Epidermal melanocyte (primary cell): ENCODE data around the gene FAM83G.
"Not testable (repeated sequence)": the region's sequence is repeated elsewhere in the genome, so short reads cannot be mapped to it uniquely, and the experiment has no call there.

Source experiments
- DNase-seq: peaks from one replicate; pipeline ENCODE4 v3.0.0; 2011; ENCODE audit warnings: low spot score; ENCODE audit not compliant: insufficient read length

FAM83G gene

DNA sequence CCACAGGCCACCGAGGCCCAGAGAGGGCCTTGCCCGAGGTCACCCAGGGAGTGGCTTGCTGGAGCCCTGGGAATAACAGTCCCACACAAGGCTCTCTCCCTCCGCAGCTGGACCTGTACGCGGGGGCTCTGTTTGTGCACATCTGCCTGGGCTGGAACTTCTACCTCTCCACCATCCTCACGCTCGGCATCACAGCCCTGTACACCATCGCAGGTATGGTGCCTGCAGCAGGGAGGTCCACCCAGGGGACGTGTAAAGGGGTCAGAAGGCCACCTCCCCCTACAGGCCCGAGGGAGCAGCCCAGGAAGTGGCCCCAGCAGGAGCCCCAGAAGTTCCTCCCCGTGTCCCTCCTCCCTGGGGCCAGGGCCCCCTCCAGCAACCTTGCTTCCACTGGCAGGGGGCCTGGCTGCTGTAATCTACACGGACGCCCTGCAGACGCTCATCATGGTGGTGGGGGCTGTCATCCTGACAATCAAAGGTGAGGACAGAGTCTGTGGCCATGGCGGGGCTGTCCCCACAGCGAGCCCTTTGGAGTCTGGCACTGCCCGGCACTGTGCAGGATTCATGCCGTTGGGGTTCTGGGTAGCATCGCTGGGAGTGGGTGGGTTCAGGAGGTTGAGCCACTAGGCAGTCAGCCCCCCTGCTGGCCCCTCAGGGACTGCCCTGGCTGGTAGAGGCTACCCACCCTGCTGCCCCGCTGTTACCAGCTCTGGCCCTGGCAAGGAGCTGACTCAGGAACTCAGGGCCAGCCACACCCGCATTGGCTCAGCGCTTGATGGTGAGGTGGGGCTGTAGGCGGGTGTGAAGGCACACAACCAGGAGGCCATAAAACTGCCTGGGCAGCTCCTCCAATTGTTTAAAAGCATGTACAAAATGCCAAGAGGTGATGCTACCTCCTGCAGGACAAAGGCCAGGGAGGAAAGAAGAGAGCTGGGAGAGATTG, 35.3 kb downstream of the FAM83G start:
- DNase-seq = no peak

DNA sequence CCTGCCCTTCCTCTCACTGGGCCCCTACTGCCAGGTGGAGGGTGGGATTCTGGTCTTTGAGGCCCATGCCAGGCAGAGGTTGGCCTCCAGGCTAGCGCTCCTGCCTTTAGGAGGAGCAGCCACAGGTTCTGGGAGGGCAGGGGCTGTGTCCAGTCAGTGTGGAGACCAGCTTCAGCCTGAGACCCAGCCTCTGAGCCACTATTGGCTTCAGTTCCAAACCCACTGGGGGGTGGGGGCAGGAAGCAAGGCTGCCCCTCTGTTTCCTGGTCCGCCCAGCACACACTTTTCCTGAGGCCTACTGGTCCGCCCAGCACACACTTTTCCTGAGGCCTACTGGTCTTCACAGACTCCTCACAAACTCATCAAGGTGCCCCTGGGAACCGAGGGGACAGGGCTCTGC, 36.2 kb downstream of the FAM83G start:
- DNase-seq = no peak

DNA sequence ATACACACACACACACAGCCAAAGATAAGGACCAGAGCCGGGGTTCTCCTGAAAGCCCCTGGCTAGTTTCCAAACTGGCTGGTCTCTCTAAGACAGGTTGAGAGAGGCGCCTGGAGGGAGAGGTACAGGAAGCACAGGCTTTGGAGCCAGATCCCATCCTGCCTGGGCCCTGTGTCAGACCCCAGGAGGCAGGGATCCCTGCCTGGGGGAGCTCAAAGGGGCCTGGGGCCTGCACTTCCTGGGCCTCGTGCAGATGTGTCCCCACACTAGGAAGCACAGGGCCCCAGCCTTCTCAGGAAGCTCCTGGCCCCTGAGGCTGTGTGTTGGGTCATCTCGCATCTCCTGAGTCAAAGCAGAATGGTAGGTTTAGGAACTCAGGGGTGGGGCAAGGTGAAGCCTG, 36.6 kb downstream of the FAM83G start:
- DNase-seq = no peak

DNA sequence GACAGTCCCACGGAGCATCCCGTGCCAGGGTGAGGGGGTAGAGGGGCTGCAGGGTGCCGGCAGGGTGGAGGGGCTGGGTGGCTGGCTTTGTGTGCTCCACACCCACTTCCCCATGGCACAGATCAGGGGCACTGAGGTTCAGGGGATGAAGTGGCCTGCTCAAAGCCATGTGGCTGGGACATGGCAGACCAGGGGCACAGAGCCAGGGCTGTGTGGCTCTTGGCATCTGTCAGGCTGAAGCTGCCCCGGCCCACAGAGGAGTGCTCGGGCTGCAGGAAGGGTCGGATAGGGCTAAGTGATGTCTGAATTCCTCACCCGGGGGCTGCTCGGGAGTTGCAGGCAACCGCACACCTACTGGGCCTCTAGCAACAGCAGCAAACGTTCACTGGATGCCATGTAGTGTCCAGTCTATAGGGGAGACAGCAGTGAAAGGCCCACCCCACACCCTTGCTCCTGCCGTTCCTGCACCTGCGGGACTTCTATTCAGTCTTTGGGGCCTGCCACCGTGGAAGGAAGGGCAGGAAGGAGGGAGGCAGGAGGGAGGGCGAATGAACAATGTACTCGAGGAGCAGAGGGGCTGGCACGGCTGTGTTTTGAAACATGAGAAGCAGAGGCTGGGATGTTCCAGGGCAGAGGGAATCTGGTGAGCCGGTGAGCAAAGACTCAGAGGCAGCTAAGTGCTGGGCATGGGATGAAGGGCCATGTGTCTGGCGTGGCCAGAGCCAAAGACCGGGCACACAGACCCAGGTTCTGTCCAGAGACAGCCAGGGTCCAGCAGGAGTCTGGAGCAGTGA, 37.5 kb downstream of the FAM83G start:
- no peak for DNase-seq

DNA sequence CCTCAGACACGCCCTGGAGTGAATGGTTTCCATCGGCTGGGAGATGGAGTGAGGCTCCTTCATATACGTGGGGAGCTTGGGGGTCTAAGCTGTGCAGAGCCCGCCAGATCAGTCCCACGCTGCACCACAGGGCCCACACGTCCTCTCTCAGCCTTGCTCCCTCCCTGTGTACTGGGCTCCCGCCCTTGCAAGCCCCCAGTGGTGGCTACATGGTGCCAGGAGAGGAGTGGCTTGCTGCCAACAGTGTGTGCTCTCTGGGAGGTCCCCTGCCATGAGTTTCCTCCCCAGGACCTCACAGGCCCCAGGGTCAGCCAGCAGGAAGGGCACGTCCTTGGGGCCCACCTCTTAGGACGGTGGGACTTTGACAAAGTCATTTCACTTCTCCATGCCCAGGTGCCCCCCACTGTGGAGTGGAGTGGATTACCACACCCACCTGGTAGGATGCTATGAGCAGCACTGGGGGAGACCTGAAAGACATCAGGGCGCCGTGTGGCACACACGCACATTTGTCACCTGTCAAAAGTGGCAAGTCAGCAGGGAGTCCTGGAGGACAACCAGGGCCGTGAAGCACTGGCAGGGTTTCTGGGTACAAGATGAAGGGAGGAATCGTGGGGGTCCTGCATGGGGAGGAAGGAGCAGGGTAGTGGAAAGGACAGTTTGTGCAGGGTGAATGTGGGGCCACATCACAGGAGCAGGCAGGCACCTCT, 38.9 kb downstream of the FAM83G start:
- DNase-seq = no peak

DNA sequence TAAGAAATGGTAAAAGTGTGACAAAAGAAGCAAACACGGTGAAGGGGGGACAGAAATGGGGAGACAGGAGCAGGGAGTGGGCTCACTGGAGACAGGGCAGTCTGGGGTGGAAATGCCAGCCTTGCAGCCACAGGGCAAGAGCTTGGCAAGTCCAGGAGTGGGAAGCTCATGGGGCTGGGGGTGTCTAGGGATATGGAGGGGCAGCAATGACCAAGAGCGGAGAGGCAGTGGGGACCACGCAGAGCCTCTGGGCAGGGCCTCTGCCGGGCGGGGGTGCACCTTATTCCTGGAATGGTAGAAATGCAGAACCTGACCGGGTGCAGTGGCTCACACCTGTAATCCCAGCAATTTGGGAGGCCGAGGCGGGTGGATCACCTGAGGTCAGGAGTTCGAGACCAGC, 40.0 kb downstream of the FAM83G start:
- DNase-seq = no peak

DNA sequence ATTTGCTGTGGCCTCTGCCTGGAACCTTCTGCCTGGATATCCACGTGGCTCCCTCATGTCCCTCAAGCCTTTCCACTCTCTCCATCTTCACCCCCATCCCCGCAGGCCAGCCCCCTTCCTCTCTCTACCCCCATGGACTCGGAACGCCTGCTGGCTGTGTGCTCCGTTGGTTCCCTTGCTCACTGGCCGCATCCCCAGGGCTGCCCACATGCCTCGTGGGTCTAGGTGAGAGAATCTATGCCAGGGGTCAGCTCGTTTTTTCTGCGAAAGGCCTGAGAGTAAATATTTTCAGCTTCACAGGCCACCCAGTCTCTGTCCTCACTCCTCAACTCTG, 40.6 kb downstream of the FAM83G start:
- DNase-seq = no peak

DNA sequence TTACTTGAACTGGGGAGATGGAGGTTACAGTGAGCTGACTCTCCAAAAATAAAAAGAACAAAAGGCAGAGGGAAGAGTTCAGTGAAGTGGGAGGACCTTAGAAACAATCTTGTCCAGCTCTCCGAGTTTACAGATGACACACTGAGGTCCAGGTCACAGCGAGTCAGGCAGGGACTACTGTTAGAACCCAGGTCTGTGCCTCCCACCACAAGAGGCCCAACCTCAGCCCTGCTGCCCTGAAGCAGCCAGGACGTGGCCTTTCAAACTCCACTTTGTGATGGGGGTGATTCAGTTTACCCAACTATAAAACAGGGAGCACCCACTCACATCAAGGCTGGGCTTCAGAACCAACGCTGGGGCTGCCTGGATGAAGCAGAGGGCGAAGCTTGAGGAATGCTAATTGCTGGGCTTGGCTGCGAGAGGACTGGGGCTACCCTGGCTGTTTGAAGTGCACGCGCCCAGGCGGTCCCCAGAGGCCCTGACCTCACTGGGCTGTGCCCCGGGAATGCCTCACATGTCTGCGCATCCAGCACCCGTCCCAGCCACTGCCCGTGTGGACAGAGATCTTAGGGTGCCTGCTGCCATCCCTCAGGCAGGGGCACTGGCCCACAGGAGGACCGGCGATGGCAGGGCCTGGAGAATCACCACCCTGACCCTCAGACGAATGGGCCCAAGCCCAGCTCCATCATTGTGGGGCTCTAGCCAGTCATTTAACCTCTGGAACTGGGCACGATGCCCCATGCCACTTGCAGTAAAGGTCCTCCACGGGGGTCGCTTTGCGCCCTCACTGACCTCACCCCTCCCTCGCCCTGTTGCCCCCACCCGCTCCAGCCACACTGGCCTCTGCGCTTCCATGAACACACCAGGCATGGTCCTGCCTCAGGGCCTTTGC, 41.2 kb downstream of the FAM83G start:
- DNase-seq = no peak

DNA sequence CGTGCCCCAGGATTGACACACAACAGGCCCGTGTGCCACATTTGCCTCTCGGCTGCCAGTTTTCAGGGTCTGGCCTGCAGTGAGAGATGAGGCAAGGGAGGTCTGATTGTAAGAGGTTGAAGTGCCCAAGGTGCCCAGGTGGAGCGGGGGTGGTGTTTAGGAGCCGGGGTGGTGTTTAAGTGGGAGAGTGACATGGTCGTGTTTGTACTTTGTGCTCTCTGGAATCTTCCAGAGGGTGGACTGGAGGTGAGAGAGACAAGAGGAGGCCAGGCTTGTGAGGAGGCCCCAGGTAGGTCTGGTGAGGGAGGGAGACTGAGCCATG, 42.1 kb downstream of the FAM83G start:
- DNase-seq = no peak

DNA sequence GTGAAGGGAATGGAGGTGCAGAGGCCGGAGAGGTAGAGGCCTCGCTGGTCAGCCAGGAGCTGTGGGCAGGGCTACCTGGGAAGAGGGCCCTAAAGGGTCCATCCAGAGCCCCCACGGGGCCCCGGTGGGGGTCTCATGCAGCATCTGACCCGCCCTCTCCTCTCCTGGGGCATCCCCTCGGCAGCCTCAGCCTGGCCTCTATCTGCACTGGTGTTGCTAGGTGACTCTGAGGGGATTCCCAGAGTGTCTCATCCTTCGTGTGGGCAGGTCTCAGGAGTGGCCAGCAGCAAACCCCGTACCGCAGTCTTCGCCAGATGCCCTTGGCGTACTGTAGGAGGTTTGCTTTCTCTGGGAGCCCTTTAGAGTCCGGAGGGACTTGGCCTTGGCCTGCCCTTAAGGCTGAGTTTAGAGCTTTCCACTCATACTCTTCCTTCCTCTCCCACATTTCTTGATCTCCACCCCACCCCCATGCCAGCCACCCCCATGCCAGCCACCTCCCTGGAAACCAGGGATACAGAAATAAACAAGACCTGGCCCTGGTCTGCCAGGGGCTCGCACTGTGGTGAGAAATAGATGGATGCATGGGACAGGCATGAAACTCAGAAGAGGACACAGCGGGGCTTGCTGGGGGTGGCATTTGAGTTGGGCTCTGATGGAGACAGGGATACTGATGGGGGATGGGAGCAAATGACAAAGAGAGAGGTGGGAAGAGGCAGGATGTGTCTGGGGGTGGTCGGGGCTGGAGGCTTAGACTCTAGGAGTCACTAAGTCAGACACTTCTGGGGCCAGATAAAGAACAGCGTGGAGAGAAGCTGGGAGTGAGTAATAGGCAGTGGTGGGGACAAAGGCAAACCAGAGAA, 42.7 kb downstream of the FAM83G start:
- DNase-seq = no peak

DNA sequence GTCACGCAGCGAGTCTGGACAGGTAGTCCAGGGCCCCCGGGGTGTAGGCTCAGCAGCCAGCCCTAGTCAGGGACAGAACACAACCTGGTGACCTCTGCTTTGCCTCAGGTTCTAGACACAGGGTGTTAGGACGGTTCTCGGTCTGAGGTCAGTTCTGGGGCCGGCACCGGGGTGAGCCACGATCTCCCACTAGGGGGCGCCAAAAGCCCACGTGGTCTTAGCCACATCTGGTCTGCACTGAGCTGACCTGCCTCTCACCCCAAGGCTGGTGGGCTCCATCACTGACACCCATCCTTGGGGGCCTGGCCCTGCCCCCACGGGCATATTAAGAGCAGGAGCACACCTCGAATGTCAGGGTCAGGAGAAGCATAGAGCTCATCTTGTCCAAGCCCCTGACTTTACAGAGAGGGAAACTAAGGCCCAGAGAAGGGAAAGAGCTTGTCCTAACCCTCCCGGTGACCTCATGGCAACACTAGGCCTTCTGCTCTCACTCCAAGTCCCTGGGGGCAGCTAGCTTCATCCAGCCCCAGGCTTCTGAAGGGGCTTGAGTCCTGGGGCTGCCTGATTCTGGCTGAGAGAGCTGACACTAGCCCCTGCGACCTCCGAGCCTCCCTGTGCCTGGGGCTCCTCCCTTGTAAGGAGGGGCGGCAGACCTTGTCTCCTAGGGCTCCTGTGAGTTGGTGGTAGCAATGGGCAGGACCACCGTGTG, 43.6 kb downstream of the FAM83G start:
- DNase-seq = peak; percentile 64

DNA sequence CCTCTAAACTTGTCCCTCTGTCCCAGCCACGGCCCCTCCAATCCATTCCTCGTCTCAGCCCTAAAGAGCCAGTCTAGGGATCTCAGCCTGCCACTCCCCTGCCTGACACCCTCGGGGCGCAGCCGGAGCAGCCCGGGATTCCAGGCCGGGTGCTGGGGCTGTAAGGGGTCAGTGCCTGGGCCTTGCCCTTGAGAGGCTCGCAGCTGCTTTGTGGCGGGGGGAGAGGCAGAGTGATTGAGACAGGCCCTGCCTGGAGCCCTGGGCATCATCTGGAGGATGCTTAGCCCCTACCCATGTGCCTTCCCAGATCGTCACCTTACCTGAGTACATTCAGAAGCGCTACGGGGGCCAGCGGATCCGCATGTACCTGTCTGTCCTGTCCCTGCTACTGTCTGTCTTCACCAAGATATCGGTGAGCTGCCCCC, 44.3 kb downstream of the FAM83G start:
- DNase-seq = no peak

DNA sequence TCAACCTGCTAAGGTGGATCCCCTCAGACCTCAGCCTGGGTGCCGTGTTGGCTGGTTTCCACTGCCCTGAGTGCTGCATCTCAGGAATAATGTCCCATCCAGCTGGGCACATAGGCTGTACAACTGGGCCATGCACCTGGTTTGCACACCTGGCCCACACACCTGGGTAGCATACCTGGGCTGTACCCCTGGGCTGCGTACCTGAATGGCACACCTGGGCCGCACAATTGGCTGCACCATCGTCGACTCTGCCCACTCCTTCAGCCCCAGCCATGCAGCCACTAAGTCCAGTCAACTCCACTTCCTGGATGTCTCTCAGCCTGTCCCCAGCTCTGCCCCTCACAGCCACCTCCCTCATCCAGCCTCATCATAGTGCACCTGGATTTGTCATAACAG, 44.7 kb downstream of the FAM83G start:
- DNase-seq = no peak

DNA sequence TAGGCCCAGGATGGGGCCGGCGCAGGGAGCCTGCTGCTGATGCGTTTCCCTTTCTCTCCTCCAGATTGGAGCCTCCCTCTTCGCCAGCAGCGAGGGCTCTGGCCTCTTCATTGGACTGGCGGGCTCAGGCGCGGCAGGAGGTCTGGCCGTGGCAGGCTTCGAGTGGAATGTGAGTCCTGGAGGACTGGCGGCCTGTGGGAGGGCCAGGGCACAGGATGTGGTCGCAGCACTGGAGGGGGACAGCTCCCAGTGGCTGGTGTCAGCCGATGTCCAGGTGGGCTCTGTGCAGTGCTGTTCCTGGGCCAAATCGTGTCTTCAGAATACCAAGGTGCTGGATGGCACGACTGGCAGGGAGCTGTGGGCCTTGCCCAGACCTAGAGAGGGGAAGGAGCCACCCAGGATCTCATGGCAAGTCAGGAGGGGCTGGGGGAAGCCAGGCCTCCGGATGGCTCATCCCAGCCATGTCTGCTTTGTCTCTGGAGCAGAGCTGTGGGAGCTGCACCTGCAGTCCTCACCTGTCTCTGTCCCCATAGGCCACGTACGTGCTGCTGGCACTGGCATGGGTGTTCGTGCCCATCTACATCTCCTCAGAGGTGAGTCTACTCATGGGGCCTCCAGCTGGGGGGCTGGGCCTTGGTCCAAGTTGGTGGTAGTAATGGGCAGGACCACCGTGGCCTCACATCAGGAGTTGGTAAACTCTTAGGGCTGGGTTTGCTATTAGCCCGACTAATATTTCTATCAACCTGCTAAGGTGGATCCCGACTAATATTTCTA, 45.3 kb downstream of the FAM83G start:
- no peak for DNase-seq

DNA sequence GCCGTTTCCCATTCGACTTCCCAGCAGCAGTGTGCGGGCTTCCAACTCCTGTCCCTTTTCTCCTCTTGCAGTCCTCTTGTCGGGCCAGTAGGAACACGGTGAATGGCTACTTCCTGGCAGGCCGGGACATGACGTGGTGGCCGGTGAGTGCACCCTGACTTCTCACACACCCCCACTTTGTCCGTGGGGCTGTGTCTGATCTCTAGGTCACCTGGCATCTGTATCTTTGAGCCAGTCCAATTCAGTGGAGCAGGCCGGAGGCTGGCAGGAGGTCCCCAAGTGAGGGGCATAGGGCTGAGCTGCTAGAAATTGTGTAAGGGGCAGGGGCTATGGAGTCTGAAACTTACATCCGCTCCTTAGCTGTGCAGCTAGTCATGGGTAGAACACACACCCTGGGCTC, 46.0 kb downstream of the FAM83G start:
- no peak for DNase-seq

DNA sequence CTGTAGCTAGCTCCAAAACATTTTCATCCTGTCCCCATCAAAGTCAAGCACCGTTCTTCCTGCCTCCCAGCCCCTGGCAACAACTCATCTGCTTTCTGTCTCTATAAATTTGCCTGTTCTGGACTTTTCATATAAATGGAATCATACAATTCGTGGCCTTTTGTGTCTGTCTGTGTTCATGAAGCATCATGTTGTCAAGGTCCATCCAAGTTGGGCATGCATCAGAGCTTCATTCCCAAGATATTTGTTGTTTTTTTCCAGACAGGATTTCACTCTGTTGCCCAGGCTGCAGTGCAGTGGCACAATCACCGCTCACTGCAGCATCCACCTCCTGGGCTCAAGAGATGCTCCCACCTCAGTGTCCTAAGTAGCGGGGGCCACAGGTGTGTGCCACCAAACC, 46.7 kb downstream of the FAM83G start:
- no peak for DNase-seq

DNA sequence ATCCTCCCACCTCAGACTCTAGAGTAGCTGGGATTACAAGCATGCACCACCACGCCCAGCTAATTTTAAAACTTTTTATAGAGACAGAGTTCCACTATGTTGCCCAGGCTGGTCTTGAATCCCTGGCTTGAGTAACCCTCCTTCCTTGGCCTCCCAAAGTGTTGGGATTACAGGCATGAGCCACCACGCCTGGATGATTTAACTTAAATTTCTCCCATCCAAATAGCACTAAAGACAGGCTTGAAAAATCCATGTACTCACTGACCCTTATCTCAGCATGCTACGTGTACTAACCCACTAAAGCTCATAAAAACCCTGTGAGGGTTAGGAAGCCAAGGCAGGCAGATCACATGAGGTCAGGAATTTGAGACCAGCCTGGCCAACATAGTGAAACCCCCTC, 48.0 kb downstream of the FAM83G start:
- no peak for DNase-seq

DNA sequence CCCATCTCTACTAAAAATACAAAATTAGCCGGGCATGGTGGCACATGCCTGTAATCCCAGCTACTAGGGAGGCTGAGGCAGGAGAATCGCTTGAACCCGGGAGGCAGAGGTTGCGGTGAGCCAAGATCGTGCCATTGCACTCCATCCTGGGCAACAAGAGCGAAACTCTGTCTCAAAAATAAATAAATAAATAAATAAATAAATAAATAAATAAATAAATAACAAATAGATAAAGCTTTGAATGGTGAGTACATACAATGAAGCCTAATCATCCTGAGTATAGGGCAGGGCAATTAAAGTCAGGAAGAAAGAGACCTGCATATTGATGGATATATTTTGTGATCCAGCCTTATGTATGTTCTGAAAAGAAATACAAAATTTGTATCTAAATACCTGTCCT, 48.5 kb downstream of the FAM83G start:
- not testable (repeated sequence) for DNase-seq

DNA sequence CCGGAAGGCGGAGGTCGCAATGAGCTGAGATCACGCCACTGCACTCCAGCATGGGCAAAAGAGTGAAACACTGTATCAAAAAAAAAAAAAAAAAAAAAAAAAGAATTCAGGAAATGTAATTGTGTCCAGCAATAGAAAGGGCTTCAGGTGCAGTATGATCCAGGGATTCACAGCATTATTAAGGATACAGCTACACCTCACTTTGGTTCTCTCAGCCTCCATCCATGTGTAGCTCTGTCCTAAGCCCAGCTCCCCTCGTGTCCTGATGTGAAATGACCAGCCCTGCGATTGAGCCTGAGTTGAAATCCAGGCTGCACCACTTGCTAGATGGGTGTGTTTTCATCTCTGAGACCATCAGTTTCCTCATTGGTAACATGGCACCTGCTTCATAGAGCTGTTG, 49.6 kb downstream of the FAM83G start:
- DNase-seq = no peak
